GM18867 (cell line): ENCODE data around the gene TMEM255A.
"Not testable (repeated sequence)": the region's sequence is repeated elsewhere in the genome, so short reads cannot be mapped to it uniquely, and the experiment has no call there.

ENCODE experiments used
- ATAC-seq: cut with Tn5 transposase; IDR thresholded peaks from one replicate; pipeline ENCODE4 v1.9.1; 2021; ENCODE audit warnings: mild to moderate bottlenecking, moderate library complexity; ENCODE audit not compliant: unreplicated experiment

TMEM255A gene

DNA sequence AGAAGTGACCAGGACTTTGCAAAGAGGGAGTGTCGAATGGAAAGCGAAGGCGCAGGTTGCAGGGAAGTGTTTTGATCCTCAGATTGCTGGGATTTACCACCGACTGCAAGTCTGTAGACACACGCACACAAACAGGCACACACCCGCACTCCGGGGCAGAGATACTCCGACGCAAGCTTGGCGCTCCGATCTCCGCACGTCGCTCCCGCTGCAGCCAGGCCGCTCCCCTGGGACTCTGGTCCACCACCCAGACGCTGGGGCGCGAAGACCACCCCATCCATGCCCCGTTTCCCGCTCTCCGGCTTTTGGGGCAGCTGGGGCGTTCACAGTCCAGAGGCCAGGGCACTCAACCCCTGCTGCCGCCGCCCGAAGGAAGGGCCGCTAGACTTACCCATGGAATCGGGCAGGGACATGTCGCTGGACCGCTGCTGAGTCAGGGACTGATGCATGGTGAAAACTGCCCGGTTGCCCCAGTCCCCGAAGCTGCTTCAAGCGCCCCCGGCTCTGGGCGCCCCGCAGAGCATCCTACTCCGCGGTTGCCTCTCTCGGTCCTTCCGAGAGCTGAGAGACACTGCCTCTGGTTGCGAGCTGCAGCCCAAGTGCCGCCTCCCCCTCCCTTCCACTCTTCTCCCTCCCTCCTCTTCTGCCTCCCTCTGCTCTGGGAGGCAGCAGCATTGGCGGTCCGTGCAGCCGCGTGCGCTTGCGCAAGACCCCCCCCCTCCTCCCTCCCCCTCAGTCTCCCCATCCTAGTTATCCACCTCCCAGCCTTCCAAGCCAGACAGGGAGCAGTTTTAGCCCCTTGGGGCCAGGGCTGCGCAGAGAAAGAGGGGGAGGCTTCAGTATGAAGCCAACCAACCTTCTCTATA is at the start of gene TMEM255A:
TSS of gene TMEM255A (minus strand) at position 601 of the 866 bp plus-strand sequence. CDS start at position 449, 152 bp downstream.
- ATAC-seq: no peak

DNA sequence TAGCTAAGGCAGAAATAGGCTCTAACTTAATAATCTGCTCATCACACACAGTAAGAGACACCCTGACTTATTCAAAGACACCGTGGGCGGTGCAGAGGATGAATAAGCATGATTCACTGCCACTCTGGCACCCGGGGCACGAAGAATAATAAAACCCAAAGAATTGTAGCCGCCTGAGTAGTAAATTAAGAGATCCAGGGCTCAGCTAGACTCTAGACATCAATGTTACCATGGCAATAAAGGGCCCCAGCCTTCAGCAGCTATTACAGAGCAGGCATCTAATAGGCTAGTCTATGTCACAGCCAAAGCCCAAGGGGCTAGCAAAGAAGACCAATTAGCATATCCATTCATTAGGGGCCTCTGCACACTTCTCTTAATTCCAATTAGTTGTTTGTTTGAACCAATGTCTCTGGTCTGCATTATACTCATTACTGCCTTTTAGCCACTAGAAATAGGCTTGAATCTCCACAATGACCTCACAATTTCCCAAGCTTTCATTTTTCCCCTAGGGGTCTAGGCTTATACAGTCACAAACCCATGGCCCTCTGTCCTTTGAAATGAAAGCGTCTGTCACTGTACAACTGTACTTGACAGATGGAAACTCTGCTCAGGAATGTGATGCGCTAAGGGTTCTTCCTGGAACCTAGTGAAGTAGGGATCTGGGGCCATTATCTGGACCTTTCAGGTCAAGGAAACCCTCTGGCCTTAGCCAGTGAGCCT is 47.6 kb upstream of the TMEM255A start:
- no peak for ATAC-seq

- no peak for ATAC-seq
Measured at GRCh38 chrX:120357186-120357585, 45.9 kb upstream of the TMEM255A start.

DNA sequence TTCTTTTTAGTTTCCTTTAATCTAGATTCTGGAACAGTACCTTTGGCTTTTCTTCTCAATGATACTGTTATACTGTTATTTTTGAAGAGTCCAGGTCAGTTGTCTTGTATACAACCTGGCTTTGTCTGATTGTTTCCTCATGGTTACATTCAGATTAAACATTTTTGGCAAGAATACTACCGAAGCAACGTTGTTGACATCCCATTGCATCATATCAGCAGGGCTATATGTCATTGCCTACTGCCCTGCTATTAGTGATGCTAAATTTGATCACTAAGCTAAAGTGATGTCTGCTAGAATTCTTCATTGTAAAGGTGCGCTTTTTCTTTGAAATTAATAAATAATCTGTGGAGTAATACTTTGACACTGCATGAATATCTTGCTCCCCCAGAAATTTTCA is 44.8 kb upstream of the TMEM255A start:
- ATAC-seq: no peak

DNA sequence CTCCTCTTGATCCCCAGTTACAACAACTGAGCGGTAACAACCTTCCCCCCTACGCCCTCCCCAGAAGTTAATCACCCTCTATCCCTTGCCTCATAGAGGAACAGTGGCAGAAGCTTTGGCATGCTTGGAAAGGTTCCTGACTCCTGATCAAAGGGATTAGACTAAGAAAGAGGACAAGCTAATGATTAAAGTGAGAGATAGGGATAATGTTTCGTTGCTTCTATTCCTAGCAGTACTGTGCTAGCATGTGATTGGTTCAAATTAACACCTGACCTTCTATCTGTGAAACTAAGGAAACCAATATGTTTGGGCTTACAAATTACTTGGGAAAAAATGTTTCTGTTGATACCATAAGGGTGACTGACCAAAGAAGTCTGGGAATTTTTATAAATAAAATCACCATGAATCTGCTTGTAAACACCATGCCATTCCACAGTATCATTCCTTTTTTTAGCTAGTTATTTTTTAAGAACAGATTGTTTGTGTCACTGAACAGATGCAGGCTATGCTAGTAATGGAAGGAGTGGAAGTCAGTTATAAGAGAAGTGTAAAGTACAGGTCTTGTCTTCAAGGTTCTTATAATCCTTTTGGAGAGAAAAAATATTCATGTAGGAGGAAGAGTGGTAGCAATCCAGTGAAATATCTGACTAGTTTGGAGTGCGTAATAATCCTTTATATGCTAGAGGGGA is 39.3 kb upstream of the TMEM255A start:
- no peak for ATAC-seq

DNA sequence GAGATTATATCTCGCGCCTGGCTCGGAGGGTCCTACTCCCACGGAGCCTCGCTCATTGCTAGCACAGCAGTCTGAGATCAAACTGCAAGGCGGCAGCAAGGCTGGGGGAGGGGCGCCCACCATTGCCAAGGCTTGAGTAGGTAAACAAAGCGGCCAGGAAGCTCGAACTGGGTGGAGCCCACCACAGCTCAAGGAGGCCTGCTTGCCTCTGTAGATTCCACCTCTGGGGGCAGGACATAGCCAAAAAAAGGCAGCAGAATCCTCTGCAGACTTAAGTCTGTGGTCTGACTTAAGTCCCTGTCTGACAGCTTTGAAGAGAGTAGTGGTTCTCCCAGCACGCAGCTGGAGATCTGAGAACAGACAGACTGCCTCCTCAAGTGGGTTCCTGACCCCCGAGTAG is 33.3 kb upstream of the TMEM255A start:
- not testable (repeated sequence) for ATAC-seq

- no peak for ATAC-seq
Measured at GRCh38 chrX:120336899-120337298, 25.6 kb upstream of the TMEM255A start.

- ATAC-seq: no peak
Measured at GRCh38 chrX:120335289-120335688, 24.0 kb upstream of the TMEM255A start.

DNA sequence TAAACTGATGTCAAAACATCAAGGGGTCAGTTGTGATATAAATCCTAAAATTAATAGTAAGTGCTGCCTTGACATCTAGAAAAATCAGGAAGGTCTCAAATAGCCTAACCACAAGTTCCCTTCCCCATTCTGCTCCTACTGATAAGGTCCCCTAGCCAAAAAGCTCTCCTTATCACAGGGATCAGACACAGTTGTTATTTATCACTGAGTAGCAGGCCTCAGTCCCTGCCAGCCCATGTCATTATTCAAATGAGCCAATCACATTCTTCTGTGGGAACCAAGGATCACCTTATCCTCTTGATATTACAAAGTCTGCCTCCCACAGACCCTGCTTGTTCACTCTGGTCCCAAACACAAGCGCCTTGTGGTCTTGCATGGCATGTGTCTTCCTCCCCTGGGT is 23.3 kb upstream of the TMEM255A start:
- no peak for ATAC-seq

DNA sequence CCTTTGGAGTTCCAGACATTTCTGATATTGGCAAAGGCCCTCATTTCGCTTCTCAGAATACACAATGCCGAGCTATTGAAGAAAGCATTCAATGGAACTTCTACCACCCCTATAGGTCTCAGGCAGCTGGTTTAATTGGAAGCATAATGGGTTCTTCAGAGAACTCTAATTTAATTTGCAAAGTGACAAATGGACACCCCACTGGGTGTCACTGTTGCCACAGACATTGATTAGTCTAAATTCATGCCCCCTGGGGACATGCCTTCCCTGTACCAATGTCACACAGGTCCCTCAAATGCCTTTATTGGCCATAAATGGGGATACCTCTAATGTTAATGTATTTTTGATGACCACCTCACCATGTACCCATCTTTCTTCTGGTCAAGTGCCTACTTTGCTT is 22.9 kb upstream of the TMEM255A start:
- no peak for ATAC-seq

DNA sequence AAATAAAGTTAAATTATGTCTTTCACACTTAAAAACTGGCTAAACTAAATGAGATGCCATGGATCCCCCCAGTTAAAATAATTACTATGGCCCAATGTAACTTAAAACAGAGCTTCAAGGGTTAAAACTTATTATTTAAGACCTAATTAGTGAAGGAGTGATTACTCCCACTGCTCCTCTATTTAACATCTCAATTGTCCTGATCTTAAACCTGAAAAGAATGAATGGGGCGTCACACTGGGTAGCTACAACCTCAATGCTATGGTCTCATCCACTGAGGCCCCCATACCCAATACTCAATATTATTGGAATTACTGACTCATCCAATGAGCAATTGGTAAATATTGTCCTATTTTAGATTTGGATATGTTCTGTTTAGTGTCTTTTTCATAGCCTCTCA is 21.1 kb upstream of the TMEM255A start:
- ATAC-seq: no peak

DNA sequence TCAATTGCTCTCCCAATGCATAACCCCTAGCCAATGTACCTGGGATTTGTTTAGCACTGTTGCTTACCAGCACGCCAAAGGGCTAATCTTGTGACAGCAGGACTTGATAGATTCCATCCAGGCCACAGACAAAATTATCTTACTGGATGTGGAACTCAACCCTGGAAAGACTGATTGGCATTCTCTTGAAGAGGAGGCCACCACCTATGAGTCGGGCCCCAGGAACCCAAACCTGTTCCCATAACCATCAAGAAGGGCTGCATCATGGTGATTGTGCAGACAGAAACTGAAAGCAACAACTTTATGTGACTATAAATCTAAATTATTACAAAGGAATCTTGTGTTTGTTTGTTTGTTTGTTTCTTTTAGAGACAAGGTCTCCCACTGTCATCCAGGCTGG is 19.9 kb upstream of the TMEM255A start:
- ATAC-seq: no peak

GRCh38 chrX:120321520-120322281 is 10.4 kb upstream of the TMEM255A start:
- ATAC-seq: no peak

DNA sequence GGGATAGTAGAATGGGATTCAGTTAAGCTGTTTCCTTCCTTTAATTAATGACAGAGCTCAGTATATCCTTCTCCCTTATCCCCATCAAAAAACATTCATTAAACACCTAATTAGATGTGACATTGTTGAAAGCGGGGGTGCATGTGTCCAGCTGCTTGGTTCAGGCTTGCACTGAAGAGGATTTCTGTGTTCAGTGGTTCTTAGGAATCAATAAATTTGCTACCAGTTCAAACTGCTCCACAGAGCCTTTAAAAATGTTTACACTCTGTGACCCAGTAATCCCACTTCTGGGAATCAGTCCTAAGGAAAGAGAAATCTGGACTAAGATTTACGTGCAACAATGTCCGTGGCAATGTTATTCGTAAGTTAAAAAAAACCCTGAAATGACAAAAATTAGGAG is 7.2 kb upstream of the TMEM255A start:
- no peak for ATAC-seq

GRCh38 chrX:120316587-120317283 is 5.5 kb upstream of the TMEM255A start:
- no peak for ATAC-seq

DNA sequence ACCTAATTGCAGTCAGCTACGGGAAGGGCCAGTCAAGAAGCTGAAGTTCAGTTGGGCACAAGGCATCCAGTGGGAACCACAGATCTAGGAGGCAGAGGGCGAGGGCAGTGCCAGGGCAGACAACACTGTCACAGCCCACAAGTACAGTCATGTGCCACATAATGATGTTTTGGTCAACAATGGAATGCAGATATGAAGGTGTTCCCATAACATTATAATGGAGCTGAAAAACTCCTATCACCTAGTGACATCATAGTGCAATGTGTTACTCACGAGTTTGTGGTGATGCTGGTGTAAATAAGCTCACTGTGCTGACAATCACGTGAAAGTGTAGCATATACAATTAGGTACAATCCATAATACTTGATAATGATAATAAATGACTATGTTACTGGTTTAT is 4.5 kb upstream of the TMEM255A start:
- no peak for ATAC-seq

DNA sequence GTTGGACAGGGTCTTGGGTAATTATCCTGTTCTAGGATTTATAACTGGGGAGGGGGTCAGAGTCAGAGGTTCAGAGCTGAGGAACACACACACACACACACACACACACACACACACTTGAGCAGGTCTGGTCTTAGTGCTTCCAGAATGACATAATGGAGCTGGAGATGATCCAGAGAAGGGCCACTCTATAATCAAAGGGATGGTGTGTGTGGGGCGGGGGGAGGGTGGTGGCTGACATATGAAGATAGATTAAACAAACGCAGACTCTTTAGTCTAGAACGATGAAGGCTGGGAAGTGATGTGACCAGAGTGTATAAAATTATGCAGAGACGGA is 434 bp upstream of the TMEM255A start:
- ATAC-seq: no peak

GRCh38 chrX:120309873-120310705 is 1.2 kb downstream of the TMEM255A start:
- ATAC-seq: no peak
